Measurements from ENCODE around the gene PDZRN3.

Gene PDZRN3

GRCh38 chr3:73525591-73525990 is 99.2 kb downstream of the PDZRN3 start:
- H3K9me3 ChIP-seq (ENCODE audit: control insufficient read depth, low read length), result no peaks in the 10 kb centered on the region
- no peak overlapping the region for H3K4me3 ChIP-seq (ENCODE audit: low read length)
- H3K4me1 ChIP-seq (ENCODE audit: control insufficient read depth, insufficient read depth, low read length), result no peaks in the 10 kb centered on the region

GRCh38 chr3:73523661-73524060 is 101.1 kb downstream of the PDZRN3 start:
- Histone ChIP-seq H3K36me3 (ENCODE audit: control insufficient read depth, insufficient read depth, low read length) (no peaks in the 10 kb centered on the region), H3K4me3 (ENCODE audit: low read length) (no peak overlapping the region), H3K9me3 (ENCODE audit: control insufficient read depth, low read length) (no peaks in the 10 kb centered on the region), H3K4me1 (ENCODE audit: control insufficient read depth, insufficient read depth, low read length) (no peaks in the 10 kb centered on the region), H3K27me3 (ENCODE audit: control insufficient read depth, insufficient read depth, low read length) (no peaks in the 10 kb centered on the region), H3K9ac (ENCODE audit: low read length) (no peak overlapping the region)

More at GRCh38 chr3:73525591-73525990, 99.2 kb downstream of the PDZRN3 start:
- Histone ChIP-seq H3K9ac (ENCODE audit: low read length) (no peak overlapping the region), H3K27me3 (ENCODE audit: control insufficient read depth, insufficient read depth, low read length) (no peaks in the 10 kb centered on the region), H3K36me3 (ENCODE audit: control insufficient read depth, insufficient read depth, low read length) (no peaks in the 10 kb centered on the region)

- Histone ChIP-seq H3K27me3 (ENCODE audit: control insufficient read depth, insufficient read depth, low read length) (no peaks in the 10 kb centered on the region), H3K4me3 (ENCODE audit: low read length) (no peak overlapping the region), H3K9me3 (ENCODE audit: control insufficient read depth, low read length) (no peaks in the 10 kb centered on the region), H3K36me3 (ENCODE audit: control insufficient read depth, insufficient read depth, low read length) (no peaks in the 10 kb centered on the region), H3K9ac (ENCODE audit: low read length) (no peak overlapping the region), H3K4me1 (ENCODE audit: control insufficient read depth, insufficient read depth, low read length) (no peaks in the 10 kb centered on the region)
Observed at GRCh38 chr3:73521734-73522336, 102.9 kb downstream of the PDZRN3 start.

- no peak overlapping the region for H3K4me3 ChIP-seq (ENCODE audit: low read length)
- no peak overlapping the region for H3K9ac ChIP-seq (ENCODE audit: low read length)
- H3K27me3 ChIP-seq (ENCODE audit: control insufficient read depth, insufficient read depth, low read length), result no peaks in the 10 kb centered on the region
- no peaks in the 10 kb centered on the region for H3K9me3 ChIP-seq (ENCODE audit: control insufficient read depth, low read length)
- H3K36me3 ChIP-seq (ENCODE audit: control insufficient read depth, insufficient read depth, low read length), result no peaks in the 10 kb centered on the region
- H3K4me1 ChIP-seq (ENCODE audit: control insufficient read depth, insufficient read depth, low read length), result no peaks in the 10 kb centered on the region
Observed at GRCh38 chr3:73520931-73521461, 103.7 kb downstream of the PDZRN3 start.

GRCh38 chr3:73516631-73517030 is 108.1 kb downstream of the PDZRN3 start:
- H3K27me3 ChIP-seq (ENCODE audit: control insufficient read depth, insufficient read depth, low read length), result no peaks in the 10 kb centered on the region
- peaks cover 12% of the 10 kb centered on the region for H3K4me1 ChIP-seq (ENCODE audit: control insufficient read depth, insufficient read depth, low read length)
- H3K9ac ChIP-seq (ENCODE audit: low read length), result no peak overlapping the region
- H3K36me3 ChIP-seq (ENCODE audit: control insufficient read depth, insufficient read depth, low read length), result no peaks in the 10 kb centered on the region
- no peak overlapping the region for H3K4me3 ChIP-seq (ENCODE audit: low read length)
- no peaks in the 10 kb centered on the region for H3K9me3 ChIP-seq (ENCODE audit: control insufficient read depth, low read length)

- peaks cover 15% of the 10 kb centered on the region for H3K4me1 ChIP-seq (ENCODE audit: control insufficient read depth, insufficient read depth, low read length)
- no peaks in the 10 kb centered on the region for H3K27me3 ChIP-seq (ENCODE audit: control insufficient read depth, insufficient read depth, low read length)
- H3K4me3 ChIP-seq (ENCODE audit: low read length), result no peak overlapping the region
- no peaks in the 10 kb centered on the region for H3K36me3 ChIP-seq (ENCODE audit: control insufficient read depth, insufficient read depth, low read length)
- no peak overlapping the region for H3K9ac ChIP-seq (ENCODE audit: low read length)
- H3K9me3 ChIP-seq (ENCODE audit: control insufficient read depth, low read length), result no peaks in the 10 kb centered on the region
Observed at GRCh38 chr3:73513260-73513659, 111.5 kb downstream of the PDZRN3 start.

- H3K9ac ChIP-seq (ENCODE audit: low read length), result no peak overlapping the region
- no peaks in the 10 kb centered on the region for H3K9me3 ChIP-seq (ENCODE audit: control insufficient read depth, low read length)
- no peaks in the 10 kb centered on the region for H3K27me3 ChIP-seq (ENCODE audit: control insufficient read depth, insufficient read depth, low read length)
- H3K4me1 ChIP-seq (ENCODE audit: control insufficient read depth, insufficient read depth, low read length), result peaks cover 15% of the 10 kb centered on the region
- H3K36me3 ChIP-seq (ENCODE audit: control insufficient read depth, insufficient read depth, low read length), result no peaks in the 10 kb centered on the region
- H3K4me3 ChIP-seq (ENCODE audit: low read length), result no peak overlapping the region
Observed at GRCh38 chr3:73511571-73512525, 112.9 kb downstream of the PDZRN3 start.

GRCh38 chr3:73510784-73511183 is 114.0 kb downstream of the PDZRN3 start:
- peaks cover 15% of the 10 kb centered on the region for H3K4me1 ChIP-seq (ENCODE audit: control insufficient read depth, insufficient read depth, low read length)
- H3K4me3 ChIP-seq (ENCODE audit: low read length), result no peak overlapping the region
- H3K36me3 ChIP-seq (ENCODE audit: control insufficient read depth, insufficient read depth, low read length), result no peaks in the 10 kb centered on the region
- no peaks in the 10 kb centered on the region for H3K27me3 ChIP-seq (ENCODE audit: control insufficient read depth, insufficient read depth, low read length)
- no peak overlapping the region for H3K9ac ChIP-seq (ENCODE audit: low read length)
- H3K9me3 ChIP-seq (ENCODE audit: control insufficient read depth, low read length), result no peaks in the 10 kb centered on the region

- Histone ChIP-seq H3K4me1 (ENCODE audit: control insufficient read depth, insufficient read depth, low read length) (peaks cover 15% of the 10 kb centered on the region), H3K9ac (ENCODE audit: low read length) (no peak overlapping the region), H3K27me3 (ENCODE audit: control insufficient read depth, insufficient read depth, low read length) (no peaks in the 10 kb centered on the region), H3K9me3 (ENCODE audit: control insufficient read depth, low read length) (no peaks in the 10 kb centered on the region), H3K4me3 (ENCODE audit: low read length) (no peak overlapping the region), H3K36me3 (ENCODE audit: control insufficient read depth, insufficient read depth, low read length) (no peaks in the 10 kb centered on the region)
Observed at GRCh38 chr3:73510334-73510733, 114.4 kb downstream of the PDZRN3 start.

- H3K9ac ChIP-seq (ENCODE audit: low read length), result no peak overlapping the region
- no peaks in the 10 kb centered on the region for H3K27me3 ChIP-seq (ENCODE audit: control insufficient read depth, insufficient read depth, low read length)
- peaks cover 15% of the 10 kb centered on the region for H3K4me1 ChIP-seq (ENCODE audit: control insufficient read depth, insufficient read depth, low read length)
- H3K36me3 ChIP-seq (ENCODE audit: control insufficient read depth, insufficient read depth, low read length), result no peaks in the 10 kb centered on the region
- H3K4me3 ChIP-seq (ENCODE audit: low read length), result no peak overlapping the region
- no peaks in the 10 kb centered on the region for H3K9me3 ChIP-seq (ENCODE audit: control insufficient read depth, low read length)
Observed at GRCh38 chr3:73509816-73510215, 114.9 kb downstream of the PDZRN3 start.

GRCh38 chr3:73509066-73509465 is 115.7 kb downstream of the PDZRN3 start:
- no peaks in the 10 kb centered on the region for H3K36me3 ChIP-seq (ENCODE audit: control insufficient read depth, insufficient read depth, low read length)
- H3K27me3 ChIP-seq (ENCODE audit: control insufficient read depth, insufficient read depth, low read length), result no peaks in the 10 kb centered on the region
- peaks cover 15% of the 10 kb centered on the region for H3K4me1 ChIP-seq (ENCODE audit: control insufficient read depth, insufficient read depth, low read length)
- no peaks in the 10 kb centered on the region for H3K9me3 ChIP-seq (ENCODE audit: control insufficient read depth, low read length)
- H3K4me3 ChIP-seq (ENCODE audit: low read length), result no peak overlapping the region
- H3K9ac ChIP-seq (ENCODE audit: low read length), result no peak overlapping the region

- Histone ChIP-seq H3K4me1 (ENCODE audit: control insufficient read depth, insufficient read depth, low read length) (peaks cover 15% of the 10 kb centered on the region), H3K36me3 (ENCODE audit: control insufficient read depth, insufficient read depth, low read length) (no peaks in the 10 kb centered on the region), H3K9ac (ENCODE audit: low read length) (no peak overlapping the region), H3K27me3 (ENCODE audit: control insufficient read depth, insufficient read depth, low read length) (no peaks in the 10 kb centered on the region), H3K9me3 (ENCODE audit: control insufficient read depth, low read length) (no peaks in the 10 kb centered on the region), H3K4me3 (ENCODE audit: low read length) (no peak overlapping the region)
Observed at GRCh38 chr3:73508330-73508954, 116.3 kb downstream of the PDZRN3 start.

Measured in mucosa of stomach (tissue), 1 donor.